ENCODE results near the gene PATJ.

The PATJ gene

DNA sequence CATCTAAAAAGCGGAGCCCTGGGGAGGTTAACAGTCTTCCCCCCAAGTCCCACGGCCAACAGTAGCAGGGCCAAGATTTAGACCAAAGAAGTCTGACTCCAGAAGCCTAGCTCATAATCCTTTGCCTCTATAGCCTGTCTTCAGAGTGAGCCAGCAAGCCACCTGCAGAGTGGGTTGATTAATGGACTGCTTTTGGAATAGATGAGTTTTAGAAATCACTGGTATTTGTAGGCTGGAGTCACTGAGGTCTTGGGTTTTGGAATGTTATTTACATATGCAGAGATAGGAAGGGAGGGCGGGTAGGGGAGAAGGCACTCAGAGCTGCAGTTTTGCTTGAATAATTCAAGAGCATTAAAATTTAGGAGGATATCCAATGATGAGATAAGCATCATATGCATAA, 361.6 kb downstream of the PATJ start:
- H2BK120ac ChIP-seq (ENCODE audit: low read depth, low read length): no peak overlapping the region
- no peaks in the 10 kb centered on the region for H3K36me3 ChIP-seq (ENCODE audit: control insufficient read depth, insufficient read depth, low read length)
- H4K5ac ChIP-seq (ENCODE audit: low read length): no peak overlapping the region
- H3K79me2 ChIP-seq (ENCODE audit: control insufficient read depth, insufficient read depth, low read length): no peaks in the 10 kb centered on the region
- H3K27ac ChIP-seq (ENCODE audit: low read depth, low read length): no peak overlapping the region
- H3K18ac ChIP-seq (ENCODE audit: low read length): peak overlapping the region; percentile 87
- H3K4me3 ChIP-seq (ENCODE audit: low read length): no peak overlapping the region
- H3K4me2 ChIP-seq (ENCODE audit: low read length): no peak overlapping the region
- H3K4ac ChIP-seq (ENCODE audit: low read depth, low read length): no peak overlapping the region
- no peaks in the 10 kb centered on the region for H3K27me3 ChIP-seq (ENCODE audit: insufficient read depth, low read length, poor library complexity)
- peak; percentile 62 for DNase-seq
- no peak overlapping the region for H3K56ac ChIP-seq (ENCODE audit: low read length)
- WGBS (ENCODE audit: extremely low coverage, insufficient coverage, low lambda C conversion rate): no CpG with 5 or more reads among the region's 3 CpGs
- H4K8ac ChIP-seq (ENCODE audit: low read depth, low read length): no peak overlapping the region
- no peak overlapping the region for H3K23ac ChIP-seq (ENCODE audit: low read length)
- H2BK15ac ChIP-seq (replicated peaks; ENCODE audit: low read depth): no peak overlapping the region
- H3K4me1 ChIP-seq (ENCODE audit: control insufficient read depth, low read depth, low read length): peaks cover 3% of the 10 kb centered on the region
- no peak overlapping the region for H2AK5ac ChIP-seq (ENCODE audit: low read length)
- no peak overlapping the region for H3K9ac ChIP-seq (ENCODE audit: low read length)
- no peak overlapping the region for H2BK5ac ChIP-seq (ENCODE audit: low read length)
- no peaks in the 10 kb centered on the region for H3K79me1 ChIP-seq (ENCODE audit: low read length)

DNA sequence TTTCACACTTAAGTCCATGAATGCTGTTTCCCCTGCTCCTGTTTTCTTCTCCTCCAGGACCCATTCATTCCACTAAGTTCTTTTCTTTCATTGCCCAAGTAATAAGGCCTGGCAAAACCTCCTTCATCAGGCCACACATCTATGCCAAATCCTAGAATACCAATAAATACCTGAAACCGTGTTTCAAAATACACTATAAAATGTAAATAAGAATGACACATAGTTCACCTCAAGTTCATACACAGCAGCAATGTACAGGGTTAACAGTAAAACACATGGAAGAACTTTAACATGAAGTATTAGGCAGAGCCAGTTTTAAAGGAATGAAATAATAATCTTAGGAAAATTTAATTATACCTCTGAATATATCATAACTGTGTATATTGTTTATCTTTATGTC, 365.6 kb downstream of the PATJ start:
- H3K36me3 ChIP-seq (ENCODE audit: control insufficient read depth, insufficient read depth, low read length): no peaks in the 10 kb centered on the region
- no peak overlapping the region for H3K4me3 ChIP-seq (ENCODE audit: low read length)
- H3K23ac ChIP-seq (ENCODE audit: low read length): no peak overlapping the region
- H3K27ac ChIP-seq (ENCODE audit: low read depth, low read length): no peak overlapping the region
- no peak overlapping the region for H3K4me2 ChIP-seq (ENCODE audit: low read length)
- no peak overlapping the region for H3K18ac ChIP-seq (ENCODE audit: low read length)
- no peak overlapping the region for H2BK5ac ChIP-seq (ENCODE audit: low read length)
- H2AK5ac ChIP-seq (ENCODE audit: low read length): no peak overlapping the region
- H2BK120ac ChIP-seq (ENCODE audit: low read depth, low read length): no peak overlapping the region
- no peaks in the 10 kb centered on the region for H3K79me1 ChIP-seq (ENCODE audit: low read length)
- H3K27me3 ChIP-seq (ENCODE audit: insufficient read depth, low read length, poor library complexity): no peaks in the 10 kb centered on the region
- H4K8ac ChIP-seq (ENCODE audit: low read depth, low read length): no peak overlapping the region
- H3K56ac ChIP-seq (ENCODE audit: low read length): no peak overlapping the region
- no peak for DNase-seq
- H3K4me1 ChIP-seq (ENCODE audit: control insufficient read depth, low read depth, low read length): peaks cover 3% of the 10 kb centered on the region
- no peak overlapping the region for H2BK15ac ChIP-seq (replicated peaks; ENCODE audit: low read depth)
- no peak overlapping the region for H3K4ac ChIP-seq (ENCODE audit: low read depth, low read length)
- H3K79me2 ChIP-seq (ENCODE audit: control insufficient read depth, insufficient read depth, low read length): no peaks in the 10 kb centered on the region
- H3K9ac ChIP-seq (ENCODE audit: low read length): no peak overlapping the region
- WGBS (ENCODE audit: extremely low coverage, insufficient coverage, low lambda C conversion rate): no CpG with 5 or more reads among the region's 1 CpG
- H4K5ac ChIP-seq (ENCODE audit: low read length): no peak overlapping the region

DNA sequence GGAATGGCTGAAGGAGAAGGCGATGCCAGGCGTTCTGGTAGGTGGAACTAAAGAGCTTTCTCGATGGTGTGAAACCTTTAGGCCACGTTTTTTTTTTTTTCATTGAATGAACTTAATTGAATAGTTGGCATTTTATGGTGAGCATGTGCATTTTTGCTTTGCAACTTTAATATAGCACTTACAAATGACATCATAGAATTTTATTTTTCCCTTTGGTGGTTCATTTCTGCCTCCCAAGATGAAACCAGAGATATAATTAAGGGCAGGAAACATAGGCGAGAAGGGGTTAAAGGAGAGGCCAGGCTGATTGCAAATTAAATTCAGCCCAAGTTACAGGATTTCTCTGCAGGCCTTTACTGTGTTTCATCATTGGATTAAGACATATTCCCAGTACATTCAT, 366.8 kb downstream of the PATJ start:
- Histone ChIP-seq H3K4me3 (ENCODE audit: low read length) (no peak overlapping the region), H3K9ac (ENCODE audit: low read length) (no peak overlapping the region), H3K79me1 (ENCODE audit: low read length) (no peaks in the 10 kb centered on the region), H3K27me3 (ENCODE audit: insufficient read depth, low read length, poor library complexity) (no peaks in the 10 kb centered on the region), H3K56ac (ENCODE audit: low read length) (no peak overlapping the region), H2BK120ac (ENCODE audit: low read depth, low read length) (no peak overlapping the region), H3K36me3 (ENCODE audit: control insufficient read depth, insufficient read depth, low read length) (no peaks in the 10 kb centered on the region), H2BK5ac (ENCODE audit: low read length) (no peak overlapping the region), H2AK5ac (ENCODE audit: low read length) (no peak overlapping the region), H3K18ac (ENCODE audit: low read length) (no peak overlapping the region), H2BK15ac (replicated peaks; ENCODE audit: low read depth) (no peak overlapping the region), H4K8ac (ENCODE audit: low read depth, low read length) (no peak overlapping the region), H3K4me2 (ENCODE audit: low read length) (no peak overlapping the region), H3K23ac (ENCODE audit: low read length) (no peak overlapping the region), H3K79me2 (ENCODE audit: control insufficient read depth, insufficient read depth, low read length) (no peaks in the 10 kb centered on the region), H3K4me1 (ENCODE audit: control insufficient read depth, low read depth, low read length) (no peaks in the 10 kb centered on the region), H4K5ac (ENCODE audit: low read length) (no peak overlapping the region), H3K4ac (ENCODE audit: low read depth, low read length) (no peak overlapping the region), H3K27ac (ENCODE audit: low read depth, low read length) (no peak overlapping the region)
- no peak for DNase-seq
- WGBS (ENCODE audit: extremely low coverage, insufficient coverage, low lambda C conversion rate): no CpG with 5 or more reads among the region's 5 CpGs

DNA sequence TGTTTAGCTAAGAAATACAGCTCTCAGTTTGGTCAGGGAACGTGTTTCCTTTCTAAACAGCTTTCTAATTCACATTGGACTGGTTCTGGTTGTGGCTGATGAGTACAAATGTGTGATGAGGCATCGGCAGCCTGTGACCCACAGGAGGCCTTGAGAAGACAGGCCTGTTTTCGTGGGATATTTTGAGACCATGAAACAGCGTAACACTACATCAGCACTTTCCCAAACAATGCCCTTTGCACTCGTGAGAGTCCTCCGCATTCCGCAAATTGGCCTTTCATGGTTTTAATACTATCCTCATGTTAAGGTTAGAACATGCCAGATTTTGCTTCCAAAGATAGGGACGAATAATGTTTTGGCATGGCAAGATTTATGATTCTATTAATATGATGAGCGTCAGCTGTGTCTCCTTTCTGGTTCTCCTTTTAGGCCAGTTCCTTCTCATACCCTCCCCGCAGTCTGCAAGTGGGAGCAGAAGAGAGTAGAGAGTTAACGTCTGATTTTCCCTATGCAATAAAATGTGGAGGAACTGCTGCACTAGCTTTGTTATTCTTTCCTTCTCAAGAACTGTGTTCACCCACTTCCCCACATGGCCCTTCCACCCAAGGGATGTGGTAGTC, 368.0 kb downstream of the PATJ start:
- H3K4me1 ChIP-seq (ENCODE audit: control insufficient read depth, low read depth, low read length): no peaks in the 10 kb centered on the region
- H2BK5ac ChIP-seq (ENCODE audit: low read length): no peak overlapping the region
- no peak overlapping the region for H3K9ac ChIP-seq (ENCODE audit: low read length)
- no peak overlapping the region for H2AK5ac ChIP-seq (ENCODE audit: low read length)
- no peak overlapping the region for H3K4me3 ChIP-seq (ENCODE audit: low read length)
- H2BK15ac ChIP-seq (replicated peaks; ENCODE audit: low read depth): no peak overlapping the region
- H3K27me3 ChIP-seq (ENCODE audit: insufficient read depth, low read length, poor library complexity): no peaks in the 10 kb centered on the region
- no peak overlapping the region for H3K23ac ChIP-seq (ENCODE audit: low read length)
- no peak overlapping the region for H4K8ac ChIP-seq (ENCODE audit: low read depth, low read length)
- DNase-seq: no peak
- H3K27ac ChIP-seq (ENCODE audit: low read depth, low read length): no peak overlapping the region
- no peaks in the 10 kb centered on the region for H3K79me2 ChIP-seq (ENCODE audit: control insufficient read depth, insufficient read depth, low read length)
- H3K56ac ChIP-seq (ENCODE audit: low read length): peak overlapping the region; percentile 43
- no peaks in the 10 kb centered on the region for H3K36me3 ChIP-seq (ENCODE audit: control insufficient read depth, insufficient read depth, low read length)
- H3K4ac ChIP-seq (ENCODE audit: low read depth, low read length): no peak overlapping the region
- no peak overlapping the region for H4K5ac ChIP-seq (ENCODE audit: low read length)
- no peaks in the 10 kb centered on the region for H3K79me1 ChIP-seq (ENCODE audit: low read length)
- H2BK120ac ChIP-seq (ENCODE audit: low read depth, low read length): no peak overlapping the region
- H3K18ac ChIP-seq (ENCODE audit: low read length): no peak overlapping the region
- no peak overlapping the region for H3K4me2 ChIP-seq (ENCODE audit: low read length)
- no CpG with 5 or more reads among the region's 11 CpGs for WGBS (ENCODE audit: extremely low coverage, insufficient coverage, low lambda C conversion rate)

DNA sequence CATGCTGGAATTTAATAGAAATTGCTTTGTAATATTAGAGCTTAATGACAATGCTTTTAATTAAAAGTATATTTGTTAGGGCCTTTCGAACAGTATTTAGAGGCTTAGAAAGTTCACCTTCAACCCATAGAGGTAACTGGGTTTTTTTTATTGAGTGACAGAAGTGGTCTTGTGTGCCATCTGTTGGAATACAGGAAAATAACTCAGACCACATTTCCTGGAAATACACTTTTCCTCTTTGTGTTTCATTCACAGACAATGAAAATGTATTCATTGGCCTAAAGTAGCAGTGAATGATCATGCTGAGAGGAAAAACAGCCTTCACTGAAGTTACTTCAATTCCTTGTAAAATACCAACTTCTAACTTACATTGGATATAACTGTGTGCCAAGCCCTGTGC, 368.8 kb downstream of the PATJ start:
- Histone ChIP-seq H4K5ac (ENCODE audit: low read length) (no peak overlapping the region), H3K27me3 (ENCODE audit: insufficient read depth, low read length, poor library complexity) (no peaks in the 10 kb centered on the region), H3K79me2 (ENCODE audit: control insufficient read depth, insufficient read depth, low read length) (no peaks in the 10 kb centered on the region), H2BK5ac (ENCODE audit: low read length) (no peak overlapping the region), H3K4ac (ENCODE audit: low read depth, low read length) (no peak overlapping the region), H2AK5ac (ENCODE audit: low read length) (no peak overlapping the region), H3K9ac (ENCODE audit: low read length) (no peak overlapping the region), H4K8ac (ENCODE audit: low read depth, low read length) (no peak overlapping the region), H3K4me2 (ENCODE audit: low read length) (no peak overlapping the region), H3K4me3 (ENCODE audit: low read length) (no peak overlapping the region), H2BK120ac (ENCODE audit: low read depth, low read length) (no peak overlapping the region), H3K4me1 (ENCODE audit: control insufficient read depth, low read depth, low read length) (no peaks in the 10 kb centered on the region), H3K56ac (ENCODE audit: low read length) (no peak overlapping the region), H3K18ac (ENCODE audit: low read length) (no peak overlapping the region), H3K27ac (ENCODE audit: low read depth, low read length) (no peak overlapping the region), H3K23ac (ENCODE audit: low read length) (no peak overlapping the region), H3K79me1 (ENCODE audit: low read length) (no peaks in the 10 kb centered on the region), H2BK15ac (replicated peaks; ENCODE audit: low read depth) (no peak overlapping the region), H3K36me3 (ENCODE audit: control insufficient read depth, insufficient read depth, low read length) (no peaks in the 10 kb centered on the region)
- no CpG with 5 or more reads among the region's 1 CpG for WGBS (ENCODE audit: extremely low coverage, insufficient coverage, low lambda C conversion rate)
- DNase-seq: peak; percentile 16

DNA sequence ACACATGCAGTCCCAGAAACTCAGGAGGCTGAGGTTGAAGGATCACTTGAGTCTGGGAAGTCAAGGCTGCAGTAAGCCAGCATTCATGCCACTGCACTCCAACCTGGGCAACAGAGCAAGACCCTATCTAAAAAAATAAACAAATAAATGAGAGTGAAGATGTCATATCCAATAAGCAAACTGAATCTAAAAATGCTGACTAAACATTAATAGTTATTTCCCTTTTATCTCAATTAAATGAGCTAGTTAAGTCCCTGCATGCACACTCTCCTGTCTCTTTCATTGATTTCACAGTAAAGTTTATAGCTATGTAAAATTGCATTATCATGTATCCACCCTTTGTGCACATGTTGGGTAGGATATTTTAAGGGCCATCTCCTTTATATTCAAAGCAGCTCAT, 371.2 kb downstream of the PATJ start:
- no peak overlapping the region for H3K18ac ChIP-seq (ENCODE audit: low read length)
- no peaks in the 10 kb centered on the region for H3K27me3 ChIP-seq (ENCODE audit: insufficient read depth, low read length, poor library complexity)
- H3K79me2 ChIP-seq (ENCODE audit: control insufficient read depth, insufficient read depth, low read length): no peaks in the 10 kb centered on the region

More for the DNA sequence above, 371.2 kb downstream of the PATJ start:
- H2BK5ac ChIP-seq (ENCODE audit: low read length): no peak overlapping the region
- no peak overlapping the region for H3K56ac ChIP-seq (ENCODE audit: low read length)
- no peak overlapping the region for H3K23ac ChIP-seq (ENCODE audit: low read length)
- H3K36me3 ChIP-seq (ENCODE audit: control insufficient read depth, insufficient read depth, low read length): no peaks in the 10 kb centered on the region
- no peaks in the 10 kb centered on the region for H3K79me1 ChIP-seq (ENCODE audit: low read length)
- no peak overlapping the region for H2BK15ac ChIP-seq (replicated peaks; ENCODE audit: low read depth)
- H3K9ac ChIP-seq (ENCODE audit: low read length): no peak overlapping the region
- no peak overlapping the region for H3K4me2 ChIP-seq (ENCODE audit: low read length)
- DNase-seq: no peak
- no peak overlapping the region for H3K4me3 ChIP-seq (ENCODE audit: low read length)
- no peak overlapping the region for H3K27ac ChIP-seq (ENCODE audit: low read depth, low read length)
- H3K4me1 ChIP-seq (ENCODE audit: control insufficient read depth, low read depth, low read length): no peaks in the 10 kb centered on the region
- H2AK5ac ChIP-seq (ENCODE audit: low read length): no peak overlapping the region
- no peak overlapping the region for H4K5ac ChIP-seq (ENCODE audit: low read length)
- no peak overlapping the region for H2BK120ac ChIP-seq (ENCODE audit: low read depth, low read length)
- no peak overlapping the region for H4K8ac ChIP-seq (ENCODE audit: low read depth, low read length)
- H3K4ac ChIP-seq (ENCODE audit: low read depth, low read length): no peak overlapping the region
